Activated CD4-positive, CD25-positive, alpha-beta regulatory T cell (primary cell): ENCODE data around the gene EDIL3.
"Not testable (repeated sequence)": the region's sequence is repeated elsewhere in the genome, so short reads cannot be mapped to it uniquely, and the experiment has no call there.

Experiments used
- DNase-seq, 4 experiments: peaks; one replicate each; lab custom pipeline; 2025; lab: John Stamatoyannopoulos, UW

The EDIL3 gene

DNA sequence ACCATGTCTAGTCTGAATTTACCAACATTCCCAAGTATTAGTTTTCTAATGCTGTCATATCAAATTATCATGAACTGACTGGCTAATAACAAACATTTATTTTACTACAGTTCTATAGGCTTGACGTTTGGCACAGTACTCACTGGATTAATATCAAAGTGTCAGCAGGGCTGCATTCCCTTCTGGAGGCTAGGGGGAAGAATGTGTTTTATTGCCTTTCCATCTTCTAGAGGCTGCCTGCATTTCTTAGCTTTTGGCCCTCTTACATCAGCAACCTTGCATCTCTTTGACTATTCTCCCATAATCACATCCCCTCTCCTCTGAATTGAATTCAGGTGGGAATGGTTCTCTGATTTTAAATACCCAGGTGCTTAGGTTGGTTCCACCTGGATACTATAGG lies 84.7 kb downstream of the EDIL3 start:
- DNase-seq: no peak

DNA sequence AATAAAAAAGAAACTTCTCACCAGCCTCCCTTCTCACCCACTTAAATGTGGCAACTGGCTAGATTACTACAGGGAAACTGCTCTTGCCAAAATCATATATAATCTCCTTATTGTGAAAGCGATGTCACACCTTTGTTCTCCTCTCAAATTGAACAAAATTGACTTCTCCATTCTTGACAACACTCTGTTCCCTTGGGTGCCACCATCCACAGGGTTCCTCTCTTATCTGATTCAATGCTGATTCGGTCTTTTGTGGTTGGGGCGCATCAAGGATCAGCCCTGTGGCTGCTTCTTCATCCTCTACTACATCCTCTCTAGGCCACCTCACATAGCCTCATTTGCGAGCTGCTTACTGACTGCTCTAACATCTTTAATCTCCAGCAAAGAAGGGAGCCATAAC lies 86.1 kb downstream of the EDIL3 start:
- no peak for DNase-seq

GRCh38 chr5:84297641-84298040 lies 87.0 kb downstream of the EDIL3 start:
- DNase-seq: not testable (repeated sequence)

DNA sequence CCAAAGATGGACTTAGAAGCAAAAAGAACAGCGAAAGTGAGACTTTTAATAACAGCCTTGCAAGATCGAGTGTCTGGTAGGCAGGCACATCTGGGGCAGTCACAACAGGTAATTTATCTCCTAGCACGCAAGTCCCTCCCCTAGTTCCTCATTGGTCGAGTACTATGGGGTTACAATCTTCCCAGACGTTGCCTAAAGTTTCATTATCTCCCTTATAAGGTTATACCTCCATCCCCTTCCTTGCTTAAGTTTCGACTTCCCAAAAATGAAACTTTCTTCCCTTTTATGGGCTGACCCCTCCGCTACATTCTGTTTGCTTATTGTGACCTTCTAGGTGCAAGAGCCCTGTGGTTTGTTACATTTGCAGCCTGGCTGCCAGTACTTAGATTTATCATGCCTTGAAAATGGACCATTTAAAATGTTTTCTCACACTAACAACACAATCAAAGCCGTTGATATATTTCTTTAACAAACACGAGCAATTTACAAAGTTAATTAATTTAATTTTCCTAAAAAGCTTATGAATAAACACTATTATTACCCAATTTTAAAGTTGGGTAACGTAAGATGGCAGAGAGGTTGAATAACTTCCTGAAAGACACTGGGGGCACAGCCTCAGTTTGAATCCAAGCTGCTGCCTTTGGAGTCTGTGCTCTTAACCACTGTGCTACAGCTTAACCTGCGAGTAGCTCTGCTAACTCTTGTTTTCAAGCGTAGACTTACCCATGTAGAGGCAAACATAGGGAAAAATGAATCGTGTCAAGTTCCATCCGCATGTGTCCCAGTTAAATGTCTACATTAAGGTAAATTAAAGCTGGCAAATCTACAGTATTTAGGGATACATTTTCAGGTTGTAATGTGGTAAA lies 91.7 kb downstream of the EDIL3 start:
- DNase-seq: no peak

DNA sequence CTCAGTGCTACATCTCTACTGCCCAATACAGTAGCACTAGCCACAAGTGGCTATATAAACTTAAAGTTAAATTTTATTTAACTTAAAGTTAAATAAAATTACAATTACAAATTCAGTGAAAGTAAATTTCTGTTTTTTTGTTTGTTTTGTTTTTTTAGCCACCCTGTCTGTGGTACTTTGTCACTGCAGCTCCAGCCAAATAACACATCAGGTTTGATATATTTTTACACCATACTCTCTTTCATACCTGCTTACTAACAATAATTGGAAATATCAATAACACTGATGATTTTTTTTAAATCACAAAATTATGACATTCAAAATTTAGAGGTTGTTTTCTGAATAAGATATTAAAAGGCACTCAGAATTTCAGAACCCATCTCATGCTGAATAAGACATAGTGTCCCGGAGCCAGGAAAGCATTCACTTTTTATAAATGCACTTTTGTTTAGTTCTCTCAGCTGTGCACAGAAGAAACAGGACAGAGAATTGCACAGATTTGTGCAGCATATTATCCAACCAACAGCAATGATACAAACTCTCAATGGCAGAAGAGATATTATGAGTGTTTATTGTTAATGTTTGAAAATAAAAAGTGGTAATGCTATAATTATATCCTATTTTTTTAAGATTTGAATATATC lies 92.6 kb downstream of the EDIL3 start:
- no peak for DNase-seq

- DNase-seq: no peak
Observed at GRCh38 chr5:84290673-84291072, 94.0 kb downstream of the EDIL3 start.

DNA sequence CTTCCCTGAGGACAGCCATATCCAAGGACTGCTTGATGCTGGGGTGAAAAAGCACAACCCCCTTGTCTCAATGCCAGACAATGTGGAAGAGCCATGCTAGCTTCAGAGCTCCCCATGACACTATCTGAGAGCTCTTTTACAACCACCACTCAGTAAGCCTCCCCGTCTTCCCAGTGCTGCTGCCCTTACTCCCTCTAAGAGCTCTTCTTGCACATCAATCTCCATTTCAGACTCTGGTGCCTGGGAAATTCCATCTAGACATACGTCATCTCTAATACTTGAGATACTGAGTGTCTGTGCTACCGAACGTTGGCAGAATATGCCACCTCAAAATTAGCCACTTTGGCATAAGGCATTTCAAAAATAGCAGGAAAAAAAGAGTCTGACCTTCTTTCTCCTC lies 94.5 kb downstream of the EDIL3 start:
- no peak for DNase-seq

GRCh38 chr5:84287951-84288350 lies 96.7 kb downstream of the EDIL3 start:
- no peak for DNase-seq

- no peak for DNase-seq
Observed at GRCh38 chr5:84286662-84287061, 98.0 kb downstream of the EDIL3 start.

GRCh38 chr5:84285641-84286637 lies 98.7 kb downstream of the EDIL3 start:
- no peak for DNase-seq

- DNase-seq: no peak
Observed at GRCh38 chr5:84281383-84281782, 103.3 kb downstream of the EDIL3 start.

- no peak for DNase-seq
Observed at GRCh38 chr5:84279234-84279633, 105.4 kb downstream of the EDIL3 start.

DNA sequence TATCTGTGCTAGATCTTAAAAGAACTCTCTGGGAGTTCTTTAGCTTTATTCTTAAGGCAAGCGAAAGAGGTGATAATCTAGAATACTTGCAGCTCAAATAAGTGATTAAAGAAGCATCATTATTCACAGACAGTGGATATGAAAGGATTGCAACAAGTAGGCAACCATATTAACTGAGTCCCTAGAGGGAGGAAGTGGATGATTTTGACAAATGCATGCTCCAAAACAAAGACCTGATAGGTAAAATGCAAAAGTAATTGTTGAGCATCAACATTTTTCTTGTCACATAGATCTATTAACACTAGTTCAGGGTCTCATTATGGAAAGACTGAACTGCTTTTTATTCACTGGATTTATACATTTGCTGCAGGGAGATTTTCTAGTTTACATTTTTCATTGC lies 109.1 kb downstream of the EDIL3 start:
- no peak for DNase-seq

DNA sequence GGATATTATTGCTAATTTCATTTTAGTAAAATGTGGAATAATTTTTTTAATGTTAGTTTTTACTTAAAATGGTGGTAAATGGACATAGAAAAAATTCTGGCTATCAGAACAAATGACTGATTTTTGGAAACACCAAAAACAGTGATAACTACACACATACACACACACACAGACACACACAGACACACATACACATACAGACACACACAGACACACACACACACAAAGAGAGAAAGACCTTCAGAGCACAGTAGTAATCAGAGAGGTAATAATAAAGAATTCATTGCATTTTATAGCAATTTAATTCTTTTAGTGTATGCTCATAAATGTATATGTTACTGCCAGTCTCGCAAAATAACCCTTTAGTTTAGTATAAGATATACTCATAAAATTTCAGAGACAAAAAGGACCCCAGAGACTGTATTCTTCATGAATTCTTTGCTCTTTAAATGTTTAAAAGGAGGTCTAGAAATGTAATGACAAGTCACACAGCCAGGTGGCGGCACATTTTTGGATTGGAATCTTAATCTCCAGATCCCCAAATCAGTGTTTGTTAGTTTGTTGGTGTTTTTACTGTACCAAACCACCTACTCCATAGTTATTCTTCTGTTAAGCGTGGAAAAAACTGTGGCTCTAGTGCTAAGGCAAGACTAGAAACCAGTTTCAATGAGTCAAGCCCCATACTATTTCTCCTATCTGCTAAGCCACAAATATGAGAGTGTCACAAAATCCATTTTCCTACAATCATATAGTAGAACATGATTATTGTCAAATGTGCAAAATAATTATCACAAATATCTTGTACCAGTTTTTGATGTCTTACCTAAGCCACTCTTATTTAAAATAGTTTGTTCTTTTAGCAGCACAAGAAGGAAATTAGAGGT lies 109.9 kb downstream of the EDIL3 start:
- DNase-seq: no peak

GRCh38 chr5:84273517-84273883 lies 111.2 kb downstream of the EDIL3 start:
- no peak for DNase-seq

GRCh38 chr5:84272771-84273516 lies 111.7 kb downstream of the EDIL3 start:
- DNase-seq: no peak

DNA sequence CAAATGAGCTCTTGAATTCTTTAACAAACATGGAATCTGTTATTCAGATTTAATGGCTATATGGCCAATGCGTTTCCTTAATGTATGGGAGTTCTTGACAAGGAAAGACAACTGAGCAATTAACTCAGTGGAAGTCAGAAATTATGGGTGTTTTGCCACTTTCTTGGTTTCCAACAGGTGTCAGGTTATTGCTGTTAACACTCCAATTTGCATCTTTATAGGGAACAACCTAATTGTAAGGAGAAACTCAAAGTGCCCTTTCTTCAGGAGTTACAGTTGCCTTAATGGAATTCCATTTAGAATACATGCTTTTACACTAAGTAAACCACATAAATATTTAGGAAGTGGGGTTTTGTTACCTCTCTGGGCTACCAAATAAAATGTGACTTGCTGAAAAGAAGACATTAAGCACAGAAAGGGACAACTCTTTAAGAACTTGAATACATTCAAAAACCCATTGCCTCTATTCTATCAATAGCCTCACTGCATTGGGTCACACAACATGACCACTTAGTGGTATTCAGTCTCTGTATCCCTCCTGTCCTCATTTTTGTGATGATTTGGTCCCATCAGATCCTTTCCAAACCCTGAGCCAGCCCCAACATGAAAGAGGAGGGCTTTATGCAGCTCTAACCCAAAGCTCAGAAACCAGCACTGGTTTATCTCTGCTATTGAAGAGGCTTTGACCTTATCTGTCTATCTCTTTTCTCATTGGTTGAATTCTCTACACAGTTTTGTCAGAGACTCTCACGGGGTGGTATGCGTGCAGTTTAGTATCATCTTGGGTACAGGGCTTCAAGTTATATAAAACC lies 118.7 kb downstream of the EDIL3 start:
- DNase-seq: no peak

DNA sequence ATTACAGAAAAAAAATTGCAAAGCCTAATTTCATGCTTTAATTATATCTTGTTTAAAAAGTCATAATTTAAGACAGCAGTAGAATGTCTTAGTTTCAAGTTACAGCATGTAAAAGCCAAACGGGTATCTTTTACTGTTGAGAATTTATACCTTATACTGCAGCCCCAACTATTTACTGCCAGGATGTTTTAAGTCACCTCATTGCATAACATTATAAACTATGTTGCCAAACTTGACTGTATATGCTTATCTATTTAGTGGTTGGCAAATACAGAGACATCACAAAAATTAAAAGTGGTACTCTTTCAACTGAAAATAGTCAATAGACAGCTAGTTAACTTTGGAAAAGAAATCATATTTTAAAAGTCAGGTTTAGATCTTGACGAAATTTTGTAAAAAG lies 119.5 kb downstream of the EDIL3 start:
- DNase-seq: no peak

GRCh38 chr5:84260939-84261338 lies 123.7 kb downstream of the EDIL3 start:
- no peak for DNase-seq

DNA sequence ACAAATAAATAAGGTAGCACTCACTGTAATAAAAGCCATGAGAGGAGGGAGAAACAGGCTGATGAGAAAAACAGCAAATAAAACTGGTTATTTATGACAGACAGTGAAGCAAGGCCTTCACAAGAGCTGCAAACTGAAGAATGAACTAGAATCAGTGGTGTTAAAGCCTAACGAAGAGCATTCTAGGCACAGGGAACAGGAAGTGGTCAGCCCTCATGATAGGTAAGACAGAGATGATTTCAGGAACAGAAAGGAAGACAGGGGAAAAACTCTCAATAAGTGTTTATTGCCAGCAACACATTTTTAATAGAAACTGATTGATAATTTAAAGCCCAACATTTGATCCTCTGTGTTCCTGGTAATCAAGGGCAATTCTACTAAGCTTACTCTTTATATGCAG lies 124.5 kb downstream of the EDIL3 start:
- DNase-seq: no peak
